Right lobe of liver (tissue), 4 donors: ENCODE results near the gene ADRM1.

Experiments
- POLR2A ChIP-seq: fragments of 450-650 bp; IDR thresholded peaks from one replicate; pipeline ENCODE4 v1.6.1; 2017; ENCODE audit warnings: antibody characterized with exemption, mild to moderate bottlenecking
- TF ChIP-seq, protein P1 (sequence below), 4 donors: fragments of 200-600 bp in 3 of 4; fragments of 450-650 bp in 1 of 4; IDR thresholded peaks; one replicate each; pipeline versions ENCODE4 v1.5.1 to v1.8.0; 2016 to 2022; ENCODE audit warnings: antibody characterized with exemption in 4 of 4, mild to moderate bottlenecking in 2 of 4
- donor health status: DM: no; HTN: no; CAD: no.
- donor health status: DM: no; HTN: no; CAD: no.
- donor health status: DM: no; HTN: yes; CAD: no.

DNA sequence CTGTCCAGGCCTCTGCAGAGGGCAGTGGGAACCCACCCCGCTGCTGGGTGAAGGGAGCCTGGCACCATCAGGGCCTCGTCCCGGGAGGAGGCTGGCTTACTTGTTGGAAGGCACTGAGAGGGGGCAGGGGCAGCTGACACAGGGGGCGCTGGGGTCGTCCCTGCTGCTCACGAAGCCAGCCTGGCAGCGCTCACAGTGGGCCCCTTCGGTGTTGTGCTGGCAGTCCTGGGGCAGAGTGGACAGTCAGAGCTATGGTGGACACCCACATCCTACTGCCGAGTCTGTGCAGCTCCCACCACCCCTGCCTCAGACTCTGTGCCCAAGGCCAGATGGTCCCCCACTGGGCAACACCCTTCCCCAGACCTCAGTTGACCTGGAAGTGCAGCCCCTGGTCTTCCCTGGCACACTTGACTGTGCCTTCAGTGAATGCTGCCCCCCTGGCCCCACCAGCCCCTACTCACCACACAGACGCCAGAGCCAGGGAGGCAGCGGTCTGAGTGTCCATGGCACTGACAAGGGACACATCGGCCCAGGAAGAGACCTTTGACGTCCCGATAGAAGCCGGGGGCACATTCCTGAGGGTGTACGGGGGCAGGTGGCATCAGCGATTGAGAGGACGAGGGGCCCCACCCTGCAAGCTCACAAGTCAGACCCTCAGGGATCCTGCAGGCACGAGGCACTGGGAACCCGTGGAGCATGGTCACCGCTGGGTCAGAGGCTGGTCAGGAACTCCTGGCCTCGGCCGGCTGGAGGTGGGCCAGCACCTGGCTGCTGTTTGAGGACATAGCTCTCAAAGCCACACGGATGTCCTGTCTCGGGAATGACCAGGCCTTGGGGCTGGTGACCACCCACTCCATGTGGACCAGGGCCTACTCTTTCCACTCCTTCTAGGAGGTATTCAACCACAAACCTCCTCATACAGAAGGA, 21.4 kb downstream of the ADRM1 start:
- TF ChIP-seq, protein P1, sequence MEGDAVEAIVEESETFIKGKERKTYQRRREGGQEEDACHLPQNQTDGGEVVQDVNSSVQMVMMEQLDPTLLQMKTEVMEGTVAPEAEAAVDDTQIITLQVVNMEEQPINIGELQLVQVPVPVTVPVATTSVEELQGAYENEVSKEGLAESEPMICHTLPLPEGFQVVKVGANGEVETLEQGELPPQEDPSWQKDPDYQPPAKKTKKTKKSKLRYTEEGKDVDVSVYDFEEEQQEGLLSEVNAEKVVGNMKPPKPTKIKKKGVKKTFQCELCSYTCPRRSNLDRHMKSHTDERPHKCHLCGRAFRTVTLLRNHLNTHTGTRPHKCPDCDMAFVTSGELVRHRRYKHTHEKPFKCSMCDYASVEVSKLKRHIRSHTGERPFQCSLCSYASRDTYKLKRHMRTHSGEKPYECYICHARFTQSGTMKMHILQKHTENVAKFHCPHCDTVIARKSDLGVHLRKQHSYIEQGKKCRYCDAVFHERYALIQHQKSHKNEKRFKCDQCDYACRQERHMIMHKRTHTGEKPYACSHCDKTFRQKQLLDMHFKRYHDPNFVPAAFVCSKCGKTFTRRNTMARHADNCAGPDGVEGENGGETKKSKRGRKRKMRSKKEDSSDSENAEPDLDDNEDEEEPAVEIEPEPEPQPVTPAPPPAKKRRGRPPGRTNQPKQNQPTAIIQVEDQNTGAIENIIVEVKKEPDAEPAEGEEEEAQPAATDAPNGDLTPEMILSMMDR (IDR thresholded peaks at IDR 0.05): no peak
- TF ChIP-seq POLR2A: no peak
